Measurements from ENCODE around the gene MESP2. TPM values are rescaled to one million over a fixed set of nuclear protein-coding genes. Genes with fewer than 3 reads are reported as not detected.

MESP2 gene
- total RNA-seq, 2 donors from 2014 or later, result 0.22 to 1.3 TPM

DNA sequence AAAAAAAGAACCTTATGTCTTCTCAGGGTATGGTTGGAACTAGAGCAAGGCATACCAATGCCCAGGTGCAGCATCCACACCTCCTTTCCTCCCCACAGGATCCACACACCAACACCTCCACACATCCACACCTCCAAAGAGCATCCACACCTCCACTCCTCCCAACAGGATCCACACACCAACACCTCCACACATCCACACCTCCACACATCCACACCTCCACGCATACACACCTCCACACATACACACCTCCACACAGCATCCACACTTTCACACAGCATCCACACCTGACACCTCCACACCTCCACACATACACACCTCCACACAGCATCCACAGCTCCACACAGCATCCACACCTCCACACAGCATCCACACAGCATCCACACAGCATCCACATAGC is 30.4 kb upstream of the MESP2 start:
- Mint-ChIP-seq H3K9me3 (no peaks in the 10 kb centered on the region), H3K4me1 (no peaks in the 10 kb centered on the region), H3K27me3 (ENCODE audit: insufficient read depth) (peaks cover 10% of the 10 kb centered on the region), H3K27ac (no peak overlapping the region), H3K36me3 (ENCODE audit: low read depth) (no peaks in the 10 kb centered on the region), H3K4me3 (no peak overlapping the region)
- H3K9ac ChIP-seq (ENCODE audit: extremely low read depth, low read length, poor library complexity, severe bottlenecking), result no peak overlapping the region
- 60% methylated on average over 1 of the region's 1 CpG; no CpG with 5 or more reads in 1 of the 2 experiments for WGBS, 2 experiments (ENCODE audit: insufficient coverage in 1 of 2, insufficient read length in 1 of 2)
- H3K27ac ChIP-seq (ENCODE audit: low read depth, low read length), result no peak overlapping the region
- H3K4me1 ChIP-seq (ENCODE audit: control insufficient read depth, insufficient read depth, low read length), result no peaks in the 10 kb centered on the region
- H3K27me3 ChIP-seq (ENCODE audit: control insufficient read depth, insufficient read depth, low read length, poor library complexity, severe bottlenecking), result peaks cover 66% of the 10 kb centered on the region
- no peak overlapping the region for H3K4me3 ChIP-seq (ENCODE audit: low read length)
- TF ChIP-seq, protein P1, sequence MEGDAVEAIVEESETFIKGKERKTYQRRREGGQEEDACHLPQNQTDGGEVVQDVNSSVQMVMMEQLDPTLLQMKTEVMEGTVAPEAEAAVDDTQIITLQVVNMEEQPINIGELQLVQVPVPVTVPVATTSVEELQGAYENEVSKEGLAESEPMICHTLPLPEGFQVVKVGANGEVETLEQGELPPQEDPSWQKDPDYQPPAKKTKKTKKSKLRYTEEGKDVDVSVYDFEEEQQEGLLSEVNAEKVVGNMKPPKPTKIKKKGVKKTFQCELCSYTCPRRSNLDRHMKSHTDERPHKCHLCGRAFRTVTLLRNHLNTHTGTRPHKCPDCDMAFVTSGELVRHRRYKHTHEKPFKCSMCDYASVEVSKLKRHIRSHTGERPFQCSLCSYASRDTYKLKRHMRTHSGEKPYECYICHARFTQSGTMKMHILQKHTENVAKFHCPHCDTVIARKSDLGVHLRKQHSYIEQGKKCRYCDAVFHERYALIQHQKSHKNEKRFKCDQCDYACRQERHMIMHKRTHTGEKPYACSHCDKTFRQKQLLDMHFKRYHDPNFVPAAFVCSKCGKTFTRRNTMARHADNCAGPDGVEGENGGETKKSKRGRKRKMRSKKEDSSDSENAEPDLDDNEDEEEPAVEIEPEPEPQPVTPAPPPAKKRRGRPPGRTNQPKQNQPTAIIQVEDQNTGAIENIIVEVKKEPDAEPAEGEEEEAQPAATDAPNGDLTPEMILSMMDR (conservative IDR thresholded peaks at IDR 0.05), result no peak
- no peaks in the 10 kb centered on the region for H3K9me3 ChIP-seq (ENCODE audit: control insufficient read depth, low read length)
- no peak for DNase-seq
- no peaks in the 10 kb centered on the region for H3K36me3 ChIP-seq (ENCODE audit: control insufficient read depth, insufficient read depth, low read length)

DNA sequence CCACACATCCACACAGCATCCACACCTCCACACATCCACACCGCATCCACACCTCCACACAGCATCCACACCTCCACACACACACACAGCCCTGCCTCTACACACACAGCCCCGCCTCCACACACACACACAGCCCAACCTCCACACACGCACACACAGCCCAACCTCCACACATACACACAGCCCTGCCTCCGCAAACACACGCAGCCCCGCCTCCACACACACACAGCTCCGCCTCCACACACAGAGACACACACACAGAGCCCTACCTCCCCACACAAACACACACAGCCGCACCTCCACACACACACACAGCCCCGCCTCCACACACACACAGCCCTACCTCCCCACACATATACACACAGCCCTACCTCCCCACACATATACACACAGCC is 29.7 kb upstream of the MESP2 start:
- no peaks in the 10 kb centered on the region for H3K36me3 Mint-ChIP-seq (ENCODE audit: low read depth)
- 79 to 80% methylated on average over 1 to 9 of the region's 9 CpGs for WGBS, 2 experiments (ENCODE audit: insufficient coverage in 1 of 2, insufficient read length in 1 of 2)
- H3K4me3 Mint-ChIP-seq, result no peak overlapping the region
- Histone ChIP-seq H3K9ac (ENCODE audit: extremely low read depth, low read length, poor library complexity, severe bottlenecking) (no peak overlapping the region), H3K36me3 (ENCODE audit: control insufficient read depth, insufficient read depth, low read length) (no peaks in the 10 kb centered on the region), H3K27me3 (ENCODE audit: control insufficient read depth, insufficient read depth, low read length, poor library complexity, severe bottlenecking) (peaks cover 69% of the 10 kb centered on the region), H3K4me1 (ENCODE audit: control insufficient read depth, insufficient read depth, low read length) (no peaks in the 10 kb centered on the region), H3K4me3 (ENCODE audit: low read length) (no peak overlapping the region), H3K9me3 (ENCODE audit: control insufficient read depth, low read length) (no peaks in the 10 kb centered on the region), H3K27ac (ENCODE audit: low read depth, low read length) (no peak overlapping the region)
- H3K4me1 Mint-ChIP-seq, result no peaks in the 10 kb centered on the region
- TF ChIP-seq, protein P1 (conservative IDR thresholded peaks at IDR 0.05), result no peak
- DNase-seq, result no peak
- peaks cover 9% of the 10 kb centered on the region for H3K27me3 Mint-ChIP-seq (ENCODE audit: insufficient read depth)
- H3K9me3 Mint-ChIP-seq, result no peaks in the 10 kb centered on the region
- H3K27ac Mint-ChIP-seq, result no peak overlapping the region

DNA sequence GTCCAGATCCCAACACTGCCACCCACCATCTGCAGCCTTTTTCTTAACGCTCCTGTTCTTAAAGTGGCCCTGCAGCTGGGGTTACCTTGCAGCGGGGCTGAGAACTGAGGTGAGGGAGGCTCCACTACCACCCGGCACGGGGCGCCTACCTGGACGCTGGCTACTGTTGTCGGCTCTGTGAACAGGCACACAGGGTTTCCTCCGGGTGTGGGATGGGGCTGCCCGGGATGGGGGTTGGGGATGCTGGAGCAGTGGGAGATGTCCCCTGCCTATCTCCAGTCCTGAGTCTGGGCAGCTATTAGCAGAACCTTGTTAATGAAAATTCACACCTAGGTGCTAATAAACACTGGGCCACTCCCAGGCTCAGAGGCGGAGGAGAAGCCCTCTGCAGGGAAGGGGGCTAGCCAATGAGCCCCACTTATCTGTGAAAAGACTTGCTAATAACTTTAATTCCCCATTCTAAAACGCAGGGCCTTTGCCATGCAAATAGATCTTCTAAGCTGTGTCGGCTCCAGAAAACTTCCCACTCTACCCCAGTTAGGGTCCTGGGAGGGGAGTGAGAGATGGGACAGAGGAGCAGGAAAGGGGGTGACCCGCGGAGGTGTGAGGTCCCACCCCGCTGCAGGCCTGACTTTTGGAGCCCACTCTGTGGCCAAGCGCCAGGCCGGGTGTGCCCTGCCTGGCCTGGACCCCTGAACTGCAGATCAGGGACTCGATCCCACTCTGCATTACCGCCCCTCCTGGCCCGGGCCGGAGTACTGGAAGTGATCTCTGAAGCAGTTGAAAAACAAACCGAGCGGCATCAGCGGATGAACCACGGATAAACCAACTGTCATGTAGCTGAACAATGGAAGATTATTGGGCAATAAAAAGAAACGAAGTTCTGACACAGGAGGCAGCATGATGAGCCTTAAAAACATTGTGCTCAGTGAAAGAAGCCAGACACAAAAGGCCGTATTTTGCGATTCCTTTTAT is 28.1 kb upstream of the MESP2 start:
- Histone ChIP-seq H3K4me1 (ENCODE audit: control insufficient read depth, insufficient read depth, low read length) (no peaks in the 10 kb centered on the region), H3K27ac (ENCODE audit: low read depth, low read length) (no peak overlapping the region), H3K36me3 (ENCODE audit: control insufficient read depth, insufficient read depth, low read length) (no peaks in the 10 kb centered on the region), H3K9ac (ENCODE audit: extremely low read depth, low read length, poor library complexity, severe bottlenecking) (no peak overlapping the region), H3K9me3 (ENCODE audit: control insufficient read depth, low read length) (no peaks in the 10 kb centered on the region), H3K27me3 (ENCODE audit: control insufficient read depth, insufficient read depth, low read length, poor library complexity, severe bottlenecking) (peaks cover 84% of the 10 kb centered on the region), H3K4me3 (ENCODE audit: low read length) (no peak overlapping the region)
- H3K9me3 Mint-ChIP-seq, result no peaks in the 10 kb centered on the region
- no peak overlapping the region for H3K4me3 Mint-ChIP-seq
- H3K36me3 Mint-ChIP-seq (ENCODE audit: low read depth), result no peaks in the 10 kb centered on the region
- H3K27ac Mint-ChIP-seq, result no peak overlapping the region
- TF ChIP-seq, protein P1 (conservative IDR thresholded peaks at IDR 0.05), result no peak
- no peaks in the 10 kb centered on the region for H3K4me1 Mint-ChIP-seq
- peak; percentile 82 for DNase-seq
- H3K27me3 Mint-ChIP-seq (ENCODE audit: insufficient read depth), result peaks cover 20% of the 10 kb centered on the region
- 12 to 22% methylated on average over 13 to 28 of the region's 28 CpGs for WGBS, 2 experiments (ENCODE audit: insufficient coverage in 1 of 2, insufficient read length in 1 of 2)
